Measurements from ENCODE around the gene FAM193B.

The FAM193B gene

GRCh38 chr5:177484902-177485549 is 69.3 kb downstream of the FAM193B start:
- H3K4me3 ChIP-seq (ENCODE audit: low read length) = no peak overlapping the region
- no peaks in the 10 kb centered on the region for H3K79me2 ChIP-seq (ENCODE audit: control insufficient read depth, low read length)
- H3K4me1 ChIP-seq (ENCODE audit: control insufficient read depth, low read length) = peaks cover 14% of the 10 kb centered on the region
- H3K27ac ChIP-seq (ENCODE audit: low read depth, low read length) = no peak overlapping the region
- peaks cover 3% of the 10 kb centered on the region; the same call in 1 of the 2 replicates for H3F3A ChIP-seq (ENCODE audit: control insufficient read depth, insufficient read depth)
- H3K27me3 ChIP-seq (ENCODE audit: control insufficient read depth, low read length) = no peaks in the 10 kb centered on the region
- no peaks in the 10 kb centered on the region for H3K9me2 ChIP-seq (replicated peaks; ENCODE audit: control insufficient read depth, low read length)
- H3K4me2 ChIP-seq (ENCODE audit: low read length) = no peak overlapping the region
- H4K20me1 ChIP-seq (ENCODE audit: control insufficient read depth, insufficient read depth, low read depth, low read length) = no peaks in the 10 kb centered on the region
- peaks cover 6% of the 10 kb centered on the region; the same call in 1 of the 2 replicates for H3K36me3 ChIP-seq (ENCODE audit: control insufficient read depth, low read length)
- H3K9me3 ChIP-seq (ENCODE audit: control insufficient read depth, insufficient read depth, low read length) = no peaks in the 10 kb centered on the region
- no peak for TF ChIP-seq CTCF (IDR thresholded peaks at IDR 0.05; ENCODE audit: low read depth, low read length, poor library complexity, severe bottlenecking)
- TF ChIP-seq EZH2phosphoT487 (IDR thresholded peaks at IDR 0.05; ENCODE audit: borderline replicate concordance, low read length) = no peak

GRCh38 chr5:177483994-177484901 is 70.1 kb downstream of the FAM193B start:
- no peak overlapping the region for H3K4me3 ChIP-seq (ENCODE audit: low read length)
- peaks cover 14% of the 10 kb centered on the region for H3K4me1 ChIP-seq (ENCODE audit: control insufficient read depth, low read length)
- TF ChIP-seq CTCF (IDR thresholded peaks at IDR 0.05; ENCODE audit: low read depth, low read length, poor library complexity, severe bottlenecking) = no peak
- TF ChIP-seq EZH2phosphoT487 (IDR thresholded peaks at IDR 0.05; ENCODE audit: borderline replicate concordance, low read length) = no peak
- peaks cover 6% of the 10 kb centered on the region; the same call in 1 of the 2 replicates for H3K36me3 ChIP-seq (ENCODE audit: control insufficient read depth, low read length)
- H3F3A ChIP-seq (ENCODE audit: control insufficient read depth, insufficient read depth) = peaks cover 7% of the 10 kb centered on the region; the same call in 1 of the 2 replicates
- no peaks in the 10 kb centered on the region for H3K9me2 ChIP-seq (replicated peaks; ENCODE audit: control insufficient read depth, low read length)
- H3K27ac ChIP-seq (ENCODE audit: low read depth, low read length) = no peak overlapping the region
- H3K9me3 ChIP-seq (ENCODE audit: control insufficient read depth, insufficient read depth, low read length) = no peaks in the 10 kb centered on the region
- H3K27me3 ChIP-seq (ENCODE audit: control insufficient read depth, low read length) = no peaks in the 10 kb centered on the region
- H3K4me2 ChIP-seq (ENCODE audit: low read length) = no peak overlapping the region
- no peaks in the 10 kb centered on the region for H3K79me2 ChIP-seq (ENCODE audit: control insufficient read depth, low read length)
- H4K20me1 ChIP-seq (ENCODE audit: control insufficient read depth, insufficient read depth, low read depth, low read length) = no peaks in the 10 kb centered on the region

- H3K4me2 ChIP-seq (ENCODE audit: low read length) = no peak overlapping the region
- no peaks in the 10 kb centered on the region for H3K27me3 ChIP-seq (ENCODE audit: control insufficient read depth, low read length)
- no peaks in the 10 kb centered on the region for H3K79me2 ChIP-seq (ENCODE audit: control insufficient read depth, low read length)
- TF ChIP-seq EZH2phosphoT487 (IDR thresholded peaks at IDR 0.05; ENCODE audit: borderline replicate concordance, low read length) = no peak
- no peak for TF ChIP-seq CTCF (IDR thresholded peaks at IDR 0.05; ENCODE audit: low read depth, low read length, poor library complexity, severe bottlenecking)
- H4K20me1 ChIP-seq (ENCODE audit: control insufficient read depth, insufficient read depth, low read depth, low read length) = no peaks in the 10 kb centered on the region
- no peaks in the 10 kb centered on the region for H3K9me3 ChIP-seq (ENCODE audit: control insufficient read depth, insufficient read depth, low read length)
- H3K4me3 ChIP-seq (ENCODE audit: low read length) = no peak overlapping the region
- H3K36me3 ChIP-seq (ENCODE audit: control insufficient read depth, low read length) = peaks cover 3% of the 10 kb centered on the region; the same call in 1 of the 2 replicates
- no peaks in the 10 kb centered on the region for H3K9me2 ChIP-seq (replicated peaks; ENCODE audit: control insufficient read depth, low read length)
- peaks cover 21% of the 10 kb centered on the region for H3K4me1 ChIP-seq (ENCODE audit: control insufficient read depth, low read length)
- no peak overlapping the region for H3K27ac ChIP-seq (ENCODE audit: low read depth, low read length)
- H3F3A ChIP-seq (ENCODE audit: control insufficient read depth, insufficient read depth) = peaks cover 7% of the 10 kb centered on the region; the same call in 1 of the 2 replicates
Measured at GRCh38 chr5:177483042-177483441, 71.3 kb downstream of the FAM193B start.
